Testis (tissue), 2 donors: ENCODE results near the gene YPEL2.

Source experiments
- POLR2A ChIP-seq: fragments of 450-650 bp; IDR thresholded peaks from one replicate; pipeline ENCODE4 v1.6.1; 2017; ENCODE audit warnings: antibody characterized with exemption, mild to moderate bottlenecking, moderate library complexity
- TF ChIP-seq, protein P1 (sequence below), 3 experiments: fragments of 450-650 bp in 2 of 3; fragments of 200-600 bp in 1 of 3; sonication (generic) in 1 of 3; IDR thresholded peaks; one replicate each; pipeline ENCODE4 v1.5.1; 2016 to 2019; ENCODE audit warnings: antibody characterized with exemption in 3 of 3, mild to moderate bottlenecking in 2 of 3, moderate library complexity in 1 of 3

DNA sequence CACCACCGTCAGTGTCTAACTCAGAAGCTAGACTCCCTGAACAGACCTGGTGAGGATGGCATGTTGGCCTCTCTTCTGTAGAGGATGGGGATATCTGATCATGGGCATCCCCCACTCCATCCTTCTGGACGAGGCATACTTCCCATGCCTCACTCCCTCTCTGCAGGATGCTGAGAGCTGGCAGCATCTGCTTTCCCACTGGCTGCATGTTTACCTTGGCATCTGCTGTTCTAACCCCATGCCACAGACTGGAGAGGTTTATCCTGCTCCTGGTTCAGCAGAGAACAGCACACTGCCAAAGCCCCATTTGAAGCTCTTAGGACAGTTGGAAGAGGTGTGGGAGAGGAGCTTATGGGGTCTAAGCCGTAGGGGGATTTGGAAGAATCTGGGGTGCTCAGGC, 46.0 kb downstream of the YPEL2 start:
- TF ChIP-seq, protein P1, sequence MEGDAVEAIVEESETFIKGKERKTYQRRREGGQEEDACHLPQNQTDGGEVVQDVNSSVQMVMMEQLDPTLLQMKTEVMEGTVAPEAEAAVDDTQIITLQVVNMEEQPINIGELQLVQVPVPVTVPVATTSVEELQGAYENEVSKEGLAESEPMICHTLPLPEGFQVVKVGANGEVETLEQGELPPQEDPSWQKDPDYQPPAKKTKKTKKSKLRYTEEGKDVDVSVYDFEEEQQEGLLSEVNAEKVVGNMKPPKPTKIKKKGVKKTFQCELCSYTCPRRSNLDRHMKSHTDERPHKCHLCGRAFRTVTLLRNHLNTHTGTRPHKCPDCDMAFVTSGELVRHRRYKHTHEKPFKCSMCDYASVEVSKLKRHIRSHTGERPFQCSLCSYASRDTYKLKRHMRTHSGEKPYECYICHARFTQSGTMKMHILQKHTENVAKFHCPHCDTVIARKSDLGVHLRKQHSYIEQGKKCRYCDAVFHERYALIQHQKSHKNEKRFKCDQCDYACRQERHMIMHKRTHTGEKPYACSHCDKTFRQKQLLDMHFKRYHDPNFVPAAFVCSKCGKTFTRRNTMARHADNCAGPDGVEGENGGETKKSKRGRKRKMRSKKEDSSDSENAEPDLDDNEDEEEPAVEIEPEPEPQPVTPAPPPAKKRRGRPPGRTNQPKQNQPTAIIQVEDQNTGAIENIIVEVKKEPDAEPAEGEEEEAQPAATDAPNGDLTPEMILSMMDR (IDR thresholded peaks at IDR 0.05), result no peak
- no peak for TF ChIP-seq POLR2A
